GM21528 (cell line): ENCODE results near the gene DDR2.
"Not testable (repeated sequence)": the region's sequence is repeated elsewhere in the genome, so short reads cannot be mapped to it uniquely, and the experiment has no call there.

Experiments
- ATAC-seq: cut with Tn5 transposase; IDR thresholded peaks from one replicate; pipeline ENCODE4 v1.9.1; 2021; ENCODE audit warnings: mild to moderate bottlenecking, moderate library complexity; ENCODE audit not compliant: unreplicated experiment, low FRiP score

The DDR2 gene

GRCh38 chr1:162717548-162718184 is 85.4 kb downstream of the DDR2 start:
- ATAC-seq = no peak

- no peak for ATAC-seq
Measured at GRCh38 chr1:162719678-162720077, 87.4 kb downstream of the DDR2 start.

DNA sequence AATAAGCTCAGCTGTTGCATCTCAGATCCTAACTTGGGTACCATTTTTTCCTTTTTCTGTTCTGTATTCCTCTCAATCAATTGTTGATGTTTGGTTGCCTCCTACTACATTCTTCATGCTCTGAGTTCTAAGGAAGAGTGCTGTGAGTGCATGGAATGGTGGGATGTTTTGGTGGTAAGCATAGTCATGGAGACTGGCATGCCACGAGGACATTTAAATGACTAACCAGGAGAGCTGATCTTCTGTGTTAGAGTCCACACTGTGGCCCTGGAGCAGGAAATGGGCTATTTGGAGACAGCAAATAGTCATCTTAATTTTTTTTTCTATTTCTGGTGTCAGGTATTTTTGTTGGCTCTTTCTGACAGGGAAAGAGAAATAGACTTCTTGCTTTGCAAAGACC is 88.7 kb downstream of the DDR2 start:
- ATAC-seq = no peak

DNA sequence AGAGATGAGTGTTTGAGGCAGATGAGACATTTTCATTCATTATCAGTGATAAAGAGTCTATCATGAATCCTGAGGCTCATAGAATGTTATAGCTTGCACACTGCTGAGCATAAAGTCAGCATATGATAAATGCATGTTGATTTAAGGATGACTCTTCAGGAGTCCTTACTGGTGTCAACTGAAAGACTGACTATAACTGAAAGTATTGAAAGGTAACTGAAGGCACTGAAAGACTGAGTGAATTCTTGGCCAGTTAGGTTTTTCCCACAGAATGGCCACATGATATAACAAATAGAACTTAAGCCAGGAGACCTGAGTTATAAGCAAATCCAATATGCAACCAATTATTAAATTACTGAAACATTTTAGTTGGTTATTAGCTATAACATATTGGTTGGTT is 89.2 kb downstream of the DDR2 start:
- no peak for ATAC-seq

DNA sequence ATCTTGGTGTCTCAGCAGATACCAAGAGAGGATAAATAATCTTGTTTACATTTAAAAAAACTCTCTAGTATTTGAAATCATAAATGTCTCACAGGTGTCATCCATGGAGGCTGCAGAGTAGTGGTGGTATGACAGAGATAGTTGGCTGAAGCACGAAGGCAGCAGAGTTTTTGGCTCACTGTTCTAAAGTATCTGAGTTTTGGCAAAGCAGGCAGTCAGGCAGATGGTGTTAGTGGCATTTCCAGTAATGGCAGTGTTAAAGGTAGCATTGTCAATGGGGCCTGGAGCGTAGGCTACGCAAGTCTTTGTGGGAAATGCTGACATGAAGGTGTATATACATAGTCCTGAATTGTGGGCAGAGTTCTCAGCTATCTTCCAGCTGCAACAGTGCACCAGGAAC is 89.8 kb downstream of the DDR2 start:
- ATAC-seq = no peak

DNA sequence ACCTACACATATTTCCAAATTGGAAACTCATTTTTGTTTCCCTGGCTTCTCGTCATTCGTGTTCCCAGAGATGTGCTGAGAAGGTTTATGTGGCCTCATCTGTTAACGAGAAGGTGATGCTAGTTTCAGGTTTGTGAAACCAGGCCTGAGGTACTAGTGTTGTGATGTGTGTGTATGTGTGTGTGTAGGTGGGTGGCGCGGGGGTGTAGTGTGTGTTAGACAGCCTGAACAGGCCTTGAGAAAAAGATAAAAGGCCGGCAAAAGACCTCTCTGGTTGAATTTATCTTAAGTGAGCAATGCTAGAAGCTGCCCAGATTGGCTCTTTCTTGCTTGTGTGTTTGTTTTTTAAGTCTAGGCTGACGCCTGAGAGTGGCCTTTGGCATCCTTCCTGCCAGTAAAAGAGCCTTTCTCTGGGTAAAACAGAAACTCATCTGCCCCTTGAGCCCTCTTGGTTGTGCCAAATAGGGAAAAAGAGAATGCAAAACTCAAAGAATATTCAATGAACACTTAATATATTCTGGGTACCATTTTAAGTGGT is 92.4 kb downstream of the DDR2 start:
- ATAC-seq = no peak

- no peak for ATAC-seq
Measured at GRCh38 chr1:162725301-162725837, 93.1 kb downstream of the DDR2 start.

DNA sequence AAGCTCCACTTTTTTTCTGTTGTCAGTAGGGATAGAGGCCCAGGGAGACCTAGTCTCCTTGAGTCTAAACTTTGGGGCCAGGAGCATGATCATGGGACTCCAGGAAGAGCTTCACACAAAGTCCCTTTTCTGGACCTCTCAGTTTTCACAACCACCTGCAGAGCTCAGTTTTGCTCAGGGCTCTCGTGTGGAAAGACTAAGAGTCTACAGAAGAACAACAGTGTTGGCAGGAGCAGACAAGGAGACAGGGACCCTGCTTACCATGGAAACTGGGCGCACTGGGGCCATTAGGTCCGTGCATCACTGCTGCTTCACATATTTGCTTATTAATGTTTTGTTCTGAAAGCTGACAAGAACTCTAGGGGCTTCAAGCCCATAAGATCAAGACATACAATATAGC is 94.3 kb downstream of the DDR2 start:
- no peak for ATAC-seq

- not testable (repeated sequence) for ATAC-seq
Measured at GRCh38 chr1:162727493-162727892, 95.2 kb downstream of the DDR2 start.

DNA sequence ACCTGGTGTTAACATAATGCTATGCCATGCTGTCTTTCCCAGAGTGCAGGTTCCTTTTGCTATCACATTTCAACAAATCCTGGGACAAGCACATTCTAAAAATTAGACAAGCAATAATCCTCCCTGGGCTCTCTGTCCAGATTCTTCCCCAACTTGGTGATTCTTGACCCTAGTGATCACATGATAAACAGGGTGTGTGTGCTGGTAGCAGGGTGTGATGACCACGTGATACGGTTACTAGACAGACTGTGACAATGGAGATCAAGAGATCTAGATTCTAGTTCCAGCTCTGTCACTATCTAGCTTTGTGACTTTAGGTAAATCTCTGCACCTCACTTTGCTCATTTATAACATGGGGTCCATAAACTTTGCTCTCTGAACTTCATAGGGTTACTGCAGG is 96.3 kb downstream of the DDR2 start:
- ATAC-seq = no peak

- not testable (repeated sequence) for ATAC-seq
Measured at GRCh38 chr1:162729195-162729774, 97.0 kb downstream of the DDR2 start.

- no peak for ATAC-seq
Measured at GRCh38 chr1:162732094-162732493, 99.8 kb downstream of the DDR2 start.

DNA sequence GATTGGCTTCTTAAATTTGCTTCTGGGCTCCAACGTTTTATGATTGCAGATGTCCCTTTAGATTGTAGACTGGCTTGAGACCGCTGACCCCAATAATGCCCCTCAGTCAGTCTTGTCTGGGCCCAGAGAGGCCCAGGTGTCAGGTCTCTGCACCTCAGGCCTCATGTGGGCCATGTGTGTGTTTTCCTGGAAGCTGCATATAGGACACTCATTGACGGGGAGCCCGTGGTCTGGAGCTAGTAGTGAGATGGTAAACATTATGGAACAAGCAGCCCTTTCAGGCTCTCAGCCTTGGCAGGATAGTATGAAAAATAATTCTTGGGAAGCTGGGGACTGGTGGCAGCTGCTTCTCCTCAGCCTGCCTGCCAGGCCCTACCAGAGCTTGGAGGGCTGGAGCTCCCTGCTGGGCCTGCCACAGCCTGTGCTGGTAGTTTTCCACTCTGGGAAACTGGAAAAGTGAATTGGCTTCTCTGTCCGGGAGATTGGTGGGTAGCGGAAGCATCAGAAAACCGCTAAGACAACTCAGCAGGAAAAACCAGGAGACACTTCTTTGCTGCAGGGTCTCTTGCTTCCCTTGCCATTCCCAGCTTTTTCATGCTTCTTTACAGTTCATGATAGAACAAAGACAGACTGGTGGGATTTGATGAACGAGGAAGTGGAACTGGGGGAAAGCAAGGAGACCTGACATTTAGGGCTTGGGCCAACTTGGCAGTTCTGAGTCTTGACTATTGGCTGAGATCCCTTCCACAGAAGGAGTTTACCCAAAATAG is 100.5 kb downstream of the DDR2 start:
- ATAC-seq = no peak

DNA sequence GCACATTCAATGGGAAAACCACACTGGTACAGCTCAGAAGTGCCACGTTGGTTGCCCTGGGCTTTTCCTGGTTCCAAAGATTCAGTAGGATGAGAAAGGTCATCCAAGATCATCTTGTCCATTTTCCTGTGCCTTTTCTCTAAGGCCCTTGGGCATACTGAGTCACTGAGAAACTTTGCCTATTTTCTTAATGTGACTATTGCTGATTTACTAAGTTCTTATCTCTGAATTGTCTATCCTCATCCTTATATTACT is 101.0 kb downstream of the DDR2 start:
- no peak for ATAC-seq

- ATAC-seq = no peak
Measured at GRCh38 chr1:162734047-162734446, 101.8 kb downstream of the DDR2 start.

GRCh38 chr1:162736184-162736583 is 103.9 kb downstream of the DDR2 start:
- ATAC-seq = no peak

GRCh38 chr1:162736633-162737067 is 104.4 kb downstream of the DDR2 start:
- ATAC-seq = peak; percentile 87

DNA sequence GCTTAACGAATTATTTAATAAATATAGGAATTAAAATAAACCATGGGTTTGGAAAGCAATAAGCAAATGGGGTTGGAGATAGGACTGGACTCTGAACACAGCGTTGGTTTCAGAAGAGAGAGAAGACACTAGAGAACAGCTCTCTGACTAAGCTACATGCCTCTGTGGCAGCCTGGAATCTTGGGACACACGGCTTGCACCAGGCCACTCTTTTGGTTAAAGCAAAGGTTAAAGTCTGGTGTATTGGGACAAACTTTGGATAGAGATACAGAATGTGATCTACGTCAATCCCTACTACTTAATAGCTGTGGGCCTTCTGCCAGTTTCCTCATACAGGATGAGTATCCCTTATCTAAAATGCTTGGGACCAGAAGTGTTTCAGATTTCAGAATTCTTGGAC is 108.5 kb downstream of the DDR2 start:
- ATAC-seq = no peak

DNA sequence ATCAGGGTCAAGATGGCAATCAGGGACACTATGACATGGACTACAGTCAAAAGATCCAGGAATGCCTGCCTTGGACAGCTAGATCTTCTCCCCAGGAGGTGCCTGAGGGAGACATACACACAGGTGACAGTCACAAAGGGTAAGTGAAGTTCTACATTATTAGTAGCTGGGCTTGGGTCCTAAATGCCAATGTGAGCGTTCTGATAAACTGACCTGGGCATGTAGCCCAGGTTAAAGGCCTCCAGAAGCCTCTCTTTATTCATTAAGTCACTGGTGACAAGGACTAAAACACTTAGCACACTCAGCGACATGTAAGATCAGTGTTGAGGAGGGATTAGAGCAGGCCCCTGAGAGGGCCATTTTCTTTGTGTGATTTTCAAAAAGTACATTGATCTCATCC is 109.3 kb downstream of the DDR2 start:
- no peak for ATAC-seq

- ATAC-seq = not testable (repeated sequence)
Measured at GRCh38 chr1:162746264-162746942, 114.1 kb downstream of the DDR2 start.
